G401 (cell line): ENCODE data around the gene TNFRSF21. TPM values are rescaled to one million over a fixed set of nuclear protein-coding genes. Genes with fewer than 3 reads are reported as not detected.
"Not testable (repeated sequence)": the region's sequence is repeated elsewhere in the genome, so short reads cannot be mapped to it uniquely, and the experiment has no call there.

Source experiments
- DNase-seq: peaks from one replicate; pipeline ENCODE4 v3.0.0-alpha.2; 2015; ENCODE audit warnings: low spot score
- in situ Hi-C: cut with HindIII; loops from 2 replicates; pipeline ENCODE4 v1.10.0; 2016; ENCODE audit warnings: low sequenced_read_pairs, mixed read lengths
- total RNA-seq: library from RNA; depleted of rRNA; stranded (reverse); fragments of >200 nt; shearing (Covaris generic); gene quantifications from 2 replicates; pipeline ENCODE4 v1.2.3, GENCODE V29; 2014

The TNFRSF21 gene
- total RNA-seq, 1 experiment from 2014 or later: 1.7 TPM

GRCh38 chr6:47238456-47238995 lies 71.2 kb downstream of the TNFRSF21 start:
- DNase-seq: no peak
- in situ Hi-C loops: no loop called here

- in situ Hi-C loops: no loop called here
- no peak for DNase-seq
These were observed 72.5 kb downstream of the TNFRSF21 start for GRCh38 chr6:47237196-47237595.

GRCh38 chr6:47235964-47236760 lies 73.5 kb downstream of the TNFRSF21 start:
- in situ Hi-C loops: no loop called here
- peak; percentile 29 for DNase-seq

GRCh38 chr6:47235421-47235820 lies 74.3 kb downstream of the TNFRSF21 start:
- in situ Hi-C loops: no loop called here
- no peak for DNase-seq

GRCh38 chr6:47234266-47234933 lies 75.3 kb downstream of the TNFRSF21 start:
- in situ Hi-C loops: no loop called here
- no peak for DNase-seq

DNA sequence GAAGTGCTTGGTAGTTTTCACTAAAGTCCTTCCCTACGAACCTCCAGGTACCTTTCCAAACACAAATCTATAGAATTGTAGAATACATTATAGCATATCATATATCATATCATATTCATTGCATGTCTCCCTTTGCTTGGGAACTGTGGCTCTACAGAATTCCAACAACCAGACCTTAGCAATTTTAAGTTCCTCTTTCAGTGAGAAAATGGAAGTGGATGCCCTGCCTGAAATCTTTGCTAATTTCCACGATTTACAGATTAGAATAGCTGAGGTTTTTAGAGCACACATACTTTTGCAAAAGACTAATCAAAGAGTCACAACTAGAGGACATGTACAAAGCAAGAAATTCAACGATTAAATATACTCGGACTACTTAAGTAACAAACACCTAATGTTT lies 78.6 kb downstream of the TNFRSF21 start:
- in situ Hi-C loops: no loop called here

GRCh38 chr6:47230579-47230978 lies 79.1 kb downstream of the TNFRSF21 start:
- no peak for DNase-seq
- in situ Hi-C loops: no loop called here

More for the DNA sequence above, 78.6 kb downstream of the TNFRSF21 start:
- DNase-seq: no peak

DNA sequence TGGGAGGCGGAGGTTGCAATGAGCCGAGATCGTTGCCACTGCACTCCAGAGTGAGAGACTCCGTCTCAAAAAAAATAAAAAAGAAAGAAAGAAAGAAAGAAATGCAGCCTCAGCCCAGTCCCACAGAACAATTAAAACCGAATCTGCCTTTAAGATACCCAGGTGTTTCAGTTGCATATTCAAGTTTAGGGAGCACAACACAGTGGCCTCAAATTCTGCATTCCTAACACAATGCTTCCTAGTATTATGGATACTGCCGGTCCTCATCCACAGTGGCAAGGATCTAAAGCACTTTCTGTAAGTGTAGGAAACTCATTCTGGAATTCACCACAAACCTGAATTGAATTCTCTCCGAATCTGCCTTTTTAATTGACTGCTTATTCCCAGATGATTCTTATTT lies 80.5 kb downstream of the TNFRSF21 start:
- no peak for DNase-seq
- in situ Hi-C loops: no loop called here

DNA sequence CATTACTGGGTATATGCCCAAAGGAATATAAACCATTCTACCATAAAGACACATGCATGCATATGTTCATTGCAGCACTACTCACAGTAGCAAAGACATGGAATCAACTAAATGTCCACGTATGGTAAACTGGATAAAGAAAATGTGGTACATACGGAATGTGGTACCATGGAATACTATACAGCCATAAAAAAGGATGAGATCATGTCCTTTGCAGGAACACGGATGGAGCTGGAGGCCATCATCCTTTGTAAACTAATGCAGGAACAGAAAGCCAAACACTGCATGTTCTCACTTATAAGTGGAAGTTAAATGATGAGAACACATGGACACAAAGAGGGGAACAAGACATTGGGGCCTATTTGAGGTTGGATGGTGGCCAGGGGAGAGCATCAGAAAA lies 81.6 kb downstream of the TNFRSF21 start:
- DNase-seq, in situ Hi-C loops: not testable (repeated sequence)

DNA sequence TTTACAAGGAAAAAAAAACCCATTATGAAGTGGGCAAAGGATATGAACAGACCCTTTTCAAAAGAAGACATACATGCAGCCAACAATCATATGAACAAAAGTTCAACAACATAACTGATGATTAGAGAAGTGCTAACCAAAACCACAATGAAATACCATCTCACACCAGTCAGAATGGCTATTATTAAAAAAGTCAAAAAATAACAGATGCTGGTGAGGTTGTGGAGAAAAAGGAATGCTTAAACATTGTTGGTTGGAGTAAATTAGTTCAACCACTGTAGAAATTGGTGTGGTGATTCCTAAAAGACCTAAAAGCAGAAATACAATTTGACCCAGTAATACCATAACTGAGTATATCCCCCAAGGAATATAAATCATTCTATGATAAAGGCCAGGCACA lies 86.5 kb downstream of the TNFRSF21 start:
- in situ Hi-C loops, DNase-seq: not testable (repeated sequence)

DNA sequence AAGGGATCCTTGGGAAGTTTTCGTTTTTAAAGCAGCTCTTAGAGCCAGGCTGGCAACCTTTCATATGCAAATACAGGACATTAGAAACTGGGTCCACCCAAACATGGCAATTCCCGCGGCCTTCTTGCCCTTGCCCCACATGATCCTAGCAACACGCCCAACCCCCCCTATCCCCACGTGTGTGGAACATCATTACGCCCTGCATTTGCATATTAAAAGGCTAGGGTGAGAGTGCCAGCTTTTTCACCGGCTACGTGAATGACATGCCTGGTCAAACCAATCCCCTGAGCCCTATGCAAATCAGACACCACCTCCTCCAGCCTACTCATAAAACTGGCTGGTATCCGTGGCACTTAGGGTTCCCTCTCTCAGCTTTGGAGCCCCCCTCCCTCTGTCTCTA lies 88.1 kb downstream of the TNFRSF21 start:
- in situ Hi-C loops: no loop called here
- DNase-seq: no peak

GRCh38 chr6:47209632-47210031 lies 100.1 kb downstream of the TNFRSF21 start:
- in situ Hi-C loops: no loop called here
- DNase-seq: no peak

GRCh38 chr6:47207261-47207660 lies 102.4 kb downstream of the TNFRSF21 start:
- in situ Hi-C loops: no loop called here
- DNase-seq: no peak

GRCh38 chr6:47206626-47207025 lies 103.1 kb downstream of the TNFRSF21 start:
- in situ Hi-C loops: no loop called here
- DNase-seq: no peak

DNA sequence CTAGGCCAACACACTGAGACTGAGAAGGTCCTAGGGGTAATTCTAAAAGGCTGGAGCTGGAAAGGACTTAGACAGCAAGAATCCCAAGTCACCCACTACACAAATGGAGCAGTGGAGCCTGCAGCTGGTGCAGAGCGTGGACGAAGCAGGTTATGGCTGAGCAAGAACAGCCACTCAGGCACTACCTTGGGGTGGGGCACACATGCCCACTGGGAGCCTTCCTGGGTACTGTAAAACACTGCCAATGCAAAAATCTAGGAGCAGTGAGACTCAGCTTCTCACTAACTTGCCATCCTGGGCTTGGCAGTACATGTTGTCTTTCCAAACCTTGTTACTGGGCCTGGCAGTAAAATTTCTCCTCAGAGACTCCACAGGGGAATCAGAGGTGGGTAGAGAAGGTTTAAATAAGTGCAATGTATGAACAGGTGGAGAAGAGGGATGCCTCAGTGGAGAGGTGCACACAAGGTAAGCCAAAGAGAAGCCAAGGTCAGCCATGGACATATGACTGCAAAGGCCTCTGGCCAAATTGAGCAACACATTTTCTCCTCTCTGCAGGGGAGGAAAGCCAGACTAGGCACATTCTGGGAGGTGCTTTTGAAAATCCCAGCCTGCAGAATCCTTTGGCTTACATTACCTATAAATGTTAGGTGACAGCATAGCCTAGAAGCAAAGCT lies 105.6 kb downstream of the TNFRSF21 start:
- in situ Hi-C loops: no loop called here
- DNase-seq: peak; percentile 68

DNA sequence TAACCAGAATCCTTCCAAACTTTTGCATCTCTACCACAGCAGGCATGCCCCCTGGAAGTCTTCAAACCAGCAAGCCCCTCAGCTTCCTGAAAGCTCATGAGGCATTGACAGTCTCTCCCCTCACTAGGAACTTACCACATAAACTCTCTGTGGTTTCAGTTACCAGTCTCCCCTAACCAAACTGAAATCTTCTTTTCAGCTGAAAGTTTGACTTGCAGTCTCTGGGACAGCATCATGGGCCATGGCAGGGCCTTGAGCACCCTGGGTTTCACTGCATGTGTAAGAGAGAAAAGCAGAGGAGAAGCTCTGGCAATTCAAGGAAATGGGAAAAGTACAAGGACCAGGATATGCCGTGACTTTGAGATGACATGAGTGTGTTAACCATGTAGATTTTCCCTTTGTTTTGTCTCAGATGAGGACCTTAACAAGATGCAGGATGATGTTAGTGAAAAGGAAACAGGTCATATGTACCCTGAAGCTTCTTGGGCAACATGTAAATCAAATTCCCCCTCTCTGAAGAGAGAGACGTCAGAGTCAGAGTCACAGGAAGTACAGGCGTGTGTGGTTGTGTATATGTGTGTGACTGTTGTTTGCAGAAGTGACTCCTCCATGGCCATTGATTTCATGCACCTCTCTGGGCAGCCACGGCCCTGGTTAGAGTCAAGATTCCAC lies 106.3 kb downstream of the TNFRSF21 start:
- in situ Hi-C loops: no loop called here
- DNase-seq: no peak

GRCh38 chr6:47202644-47203205 lies 107.0 kb downstream of the TNFRSF21 start:
- no peak for DNase-seq
- in situ Hi-C loops: no loop called here

- in situ Hi-C loops: no loop called here
These were observed 109.0 kb downstream of the TNFRSF21 start for GRCh38 chr6:47200536-47201334.

More at GRCh38 chr6:47200536-47201334, 109.0 kb downstream of the TNFRSF21 start:
- DNase-seq: no peak
